Measurements from ENCODE around the gene BLVRB. TPM values are rescaled to one million over a fixed set of nuclear protein-coding genes. Genes with fewer than 3 reads are reported as not detected.

Gene BLVRB
- total RNA-seq, 2 experiments from 2014 or later, result 4.3 to 5.2 TPM

DNA sequence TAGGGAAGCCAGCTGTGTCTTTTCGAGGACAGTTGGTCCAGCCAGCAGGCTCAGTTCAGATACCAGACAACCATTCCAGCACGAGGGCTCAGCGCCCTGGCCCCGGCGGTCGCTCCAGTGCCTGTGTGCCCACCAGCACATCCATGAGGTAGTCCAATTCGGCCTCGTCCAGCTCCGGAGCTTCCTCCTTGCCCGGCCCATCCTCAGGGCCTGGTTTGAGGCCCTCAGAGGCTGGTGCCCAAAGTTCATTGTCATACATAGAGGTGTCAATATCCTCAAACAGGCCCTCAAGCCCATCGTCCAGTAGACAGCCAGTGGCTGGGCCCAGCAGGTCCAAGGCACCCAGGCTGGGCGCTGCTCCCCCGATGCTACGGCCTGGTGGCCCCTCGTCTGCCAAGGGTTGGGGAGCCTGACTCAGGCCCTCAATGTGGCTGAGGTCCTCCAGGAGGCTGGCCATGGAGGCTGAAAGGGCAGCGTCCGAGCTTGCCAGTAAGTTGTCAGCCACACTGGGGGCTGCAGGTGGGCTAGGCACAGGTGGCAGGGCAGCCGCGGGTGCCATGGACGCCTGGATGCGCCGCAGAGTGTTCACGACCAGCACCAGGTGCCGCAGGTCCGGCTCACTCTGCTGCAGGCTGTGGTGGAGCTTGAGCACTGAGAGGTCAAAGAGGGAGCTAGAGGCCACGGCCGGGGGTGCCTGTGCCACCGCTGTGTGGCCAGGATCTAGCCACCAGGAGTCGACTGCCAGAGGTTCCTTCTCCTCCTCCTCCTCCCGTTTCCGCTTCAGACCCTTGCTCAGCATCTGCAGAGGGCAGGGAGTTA lies 42.6 kb downstream of the BLVRB start:
- no peak overlapping the region for H3K4me3 ChIP-seq (ENCODE audit: low read length)
- Mint-ChIP-seq H3K4me1 (ENCODE audit: low read depth) (peaks cover 40% of the 10 kb centered on the region), H3K36me3 (ENCODE audit: low read depth) (peaks cover 23% of the 10 kb centered on the region), H3K27me3 (no peaks in the 10 kb centered on the region), H3K4me3 (peak overlapping the region; percentile 93), H3K27ac (peak overlapping the region; percentile 91), H3K9me3 (no peaks in the 10 kb centered on the region)
- DNase-seq, result peak in 1 of 14 experiments; percentile 38
- H3K36me3 ChIP-seq (ENCODE audit: insufficient read depth, low read length), result peaks cover 11% of the 10 kb centered on the region
- CTCF ChIA-PET, result no interaction called here
- intact Hi-C loops (cut with DNase I, micrococcal nuclease), result loop anchor here (1.0 to 10.0 kb wide), 4 partner anchors 74 to 588 kb away; partner anchors contain the start of genes DYRK1B (in 1 of the 2) and LTBP4 (in 1 of the 2)
- POLR2A ChIA-PET, result interaction anchor here (0.9 to 6.3 kb wide), 3 partner anchors 21 to 42 kb away, joined by 3 to 71 read pairs (median 42); partner anchors contain the start of genes BLVRB, SERTAD3 and SPTBN4
- TF ChIP-seq, protein P1, sequence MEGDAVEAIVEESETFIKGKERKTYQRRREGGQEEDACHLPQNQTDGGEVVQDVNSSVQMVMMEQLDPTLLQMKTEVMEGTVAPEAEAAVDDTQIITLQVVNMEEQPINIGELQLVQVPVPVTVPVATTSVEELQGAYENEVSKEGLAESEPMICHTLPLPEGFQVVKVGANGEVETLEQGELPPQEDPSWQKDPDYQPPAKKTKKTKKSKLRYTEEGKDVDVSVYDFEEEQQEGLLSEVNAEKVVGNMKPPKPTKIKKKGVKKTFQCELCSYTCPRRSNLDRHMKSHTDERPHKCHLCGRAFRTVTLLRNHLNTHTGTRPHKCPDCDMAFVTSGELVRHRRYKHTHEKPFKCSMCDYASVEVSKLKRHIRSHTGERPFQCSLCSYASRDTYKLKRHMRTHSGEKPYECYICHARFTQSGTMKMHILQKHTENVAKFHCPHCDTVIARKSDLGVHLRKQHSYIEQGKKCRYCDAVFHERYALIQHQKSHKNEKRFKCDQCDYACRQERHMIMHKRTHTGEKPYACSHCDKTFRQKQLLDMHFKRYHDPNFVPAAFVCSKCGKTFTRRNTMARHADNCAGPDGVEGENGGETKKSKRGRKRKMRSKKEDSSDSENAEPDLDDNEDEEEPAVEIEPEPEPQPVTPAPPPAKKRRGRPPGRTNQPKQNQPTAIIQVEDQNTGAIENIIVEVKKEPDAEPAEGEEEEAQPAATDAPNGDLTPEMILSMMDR (IDR thresholded peaks at IDR 0.05), result no peak
- peaks cover 50% of the 10 kb centered on the region for H3K4me1 ChIP-seq (ENCODE audit: insufficient read depth, low read length)
- H3K27ac ChIP-seq (ENCODE audit: low read depth in 1 of 2, low read length in 2 of 2), result peak overlapping the region in 1 of 2 donors; percentile 83
- no peak for ATAC-seq (ENCODE audit: poor library complexity)
- no peaks in the 10 kb centered on the region for H3K27me3 ChIP-seq (ENCODE audit: control insufficient read depth in 1 of 2, insufficient read depth in 2 of 2, low read length in 2 of 2)
- no peaks in the 10 kb centered on the region for H3K9me3 ChIP-seq (ENCODE audit: control insufficient read depth in 1 of 2, insufficient read depth in 1 of 2, low read length in 2 of 2)

DNA sequence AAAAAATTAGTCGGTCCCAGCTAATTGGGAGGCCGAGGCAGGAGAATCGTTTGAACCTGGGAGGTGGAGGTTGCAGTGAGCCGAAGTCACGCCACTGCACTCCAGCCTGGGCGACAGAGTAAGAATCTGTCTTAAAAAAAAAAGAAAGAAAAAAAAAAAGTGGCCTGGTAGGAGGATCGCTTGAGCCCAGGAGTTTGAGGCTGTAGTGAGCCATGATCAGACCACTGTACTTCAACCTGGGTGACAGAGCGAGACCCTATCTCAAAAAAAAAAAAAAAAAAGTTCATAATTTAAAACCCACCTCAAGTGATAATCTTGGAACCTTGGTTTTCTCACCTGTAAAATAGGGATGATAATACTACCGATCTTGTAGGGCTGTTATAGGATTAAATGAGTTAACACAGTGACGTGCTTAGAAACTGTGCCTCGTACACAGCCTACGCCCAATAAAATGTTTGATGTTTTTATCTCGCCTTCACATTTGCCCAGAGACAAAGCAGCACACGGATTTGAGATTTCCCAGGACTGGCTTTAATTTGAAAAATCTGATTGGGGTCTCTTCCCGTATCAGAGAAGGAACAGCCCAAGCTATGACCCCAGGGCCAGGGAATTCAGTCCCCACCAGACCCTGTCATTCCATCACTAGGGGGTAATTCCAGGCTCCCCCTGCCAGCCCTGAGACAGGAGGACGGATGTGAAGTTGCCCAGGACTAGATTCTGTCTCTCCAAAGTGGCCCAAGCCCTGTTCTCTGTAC lies 43.4 kb downstream of the BLVRB start:
- H3K27me3 ChIP-seq (ENCODE audit: control insufficient read depth in 1 of 2, insufficient read depth in 2 of 2, low read length in 2 of 2), result no peaks in the 10 kb centered on the region
- H3K4me1 Mint-ChIP-seq (ENCODE audit: low read depth), result peaks cover 41% of the 10 kb centered on the region
- no peaks in the 10 kb centered on the region for H3K9me3 Mint-ChIP-seq
- peaks cover 23% of the 10 kb centered on the region for H3K36me3 Mint-ChIP-seq (ENCODE audit: low read depth)
- ATAC-seq (ENCODE audit: poor library complexity) (no peak), DNase-seq (no peak)
- H3K4me1 ChIP-seq (ENCODE audit: insufficient read depth, low read length), result peaks cover 52% of the 10 kb centered on the region
- no peaks in the 10 kb centered on the region for H3K9me3 ChIP-seq (ENCODE audit: control insufficient read depth in 1 of 2, insufficient read depth in 1 of 2, low read length in 2 of 2)
- ChIA-PET POLR2A (interaction anchor here (1.7 to 6.3 kb wide), 5 partner anchors 12 to 43 kb away, joined by 7 to 71 read pairs (median 31); partner anchors contain the start of genes BLVRB, SERTAD3 and SPTBN4), CTCF (interaction anchor here (2.0 to 2.2 kb wide), 2 partner anchors 21 to 43 kb away, joined by 20 to 32 read pairs; partner anchors contain the start of genes BLVRB, SERTAD3 and SPTBN4)
- TF ChIP-seq, protein P1 (IDR thresholded peaks at IDR 0.05), result no peak
- H3K36me3 ChIP-seq (ENCODE audit: insufficient read depth, low read length), result peaks cover 11% of the 10 kb centered on the region
- H3K27me3 Mint-ChIP-seq, result no peaks in the 10 kb centered on the region
- H3K27ac Mint-ChIP-seq, result peak overlapping the region; percentile 91
- intact Hi-C loops (cut with DNase I, micrococcal nuclease), result loop anchor here (1.0 to 10.0 kb wide), 6 partner anchors 22 to 587 kb away; partner anchors contain the start of genes BLVRB (in 1 of the 2), DYRK1B (in 1 of the 2), LTBP4 (in 1 of the 2) and SERTAD3 (in 1 of the 2)
- peak overlapping the region; percentile 93 for H3K4me3 Mint-ChIP-seq
- H3K4me3 ChIP-seq (ENCODE audit: low read length), result peak overlapping the region; percentile 94
- H3K27ac ChIP-seq (ENCODE audit: low read depth in 1 of 2, low read length in 2 of 2), result peak overlapping the region; percentile 83 to 90

Measured in CD4-positive, alpha-beta T cell (primary cell).